AG10803 (cell line): ENCODE data around the gene ADCY4.
A peak's percentile ranks its signal among the peaks of the same experiment; 100 is the strongest.

Source experiments
- DNase-seq: peaks from one replicate; pipeline ENCODE4 v3.0.0; 2010; ENCODE audit warnings: low read depth
- H3K4me3 ChIP-seq: 2 replicates; pipeline ENCODE4 v1.5.1; 2011; ENCODE audit warnings: mild to moderate bottlenecking, low read length, control low read depth
- CTCF ChIP-seq: conservative IDR thresholded peaks from 2 replicates; pipeline ENCODE4 v1.5.1; 2011; ENCODE audit warnings: mild to moderate bottlenecking, low read length, control low read depth, inconsistent platforms

Gene ADCY4

GRCh38 chr14:24270537-24271133, 64.2 kb downstream of the ADCY4 start:
- H3K4me3 ChIP-seq = peak overlapping the region; percentile 97
- TF ChIP-seq CTCF = no peak
- no peak for DNase-seq

- TF ChIP-seq CTCF = no peak
- no peak overlapping the region for H3K4me3 ChIP-seq
- DNase-seq = no peak
Observed at GRCh38 chr14:24269910-24270536, 64.8 kb downstream of the ADCY4 start.

- H3K4me3 ChIP-seq = no peak overlapping the region
- no peak for DNase-seq
- no peak for TF ChIP-seq CTCF
Observed at GRCh38 chr14:24269368-24269767, 65.5 kb downstream of the ADCY4 start.
